ENCODE measurements around the gene C9orf85.
"Not testable (repeated sequence)": the region's sequence is repeated elsewhere in the genome, so short reads cannot be mapped to it uniquely, and the experiment has no call there.

Gene C9orf85

DNA sequence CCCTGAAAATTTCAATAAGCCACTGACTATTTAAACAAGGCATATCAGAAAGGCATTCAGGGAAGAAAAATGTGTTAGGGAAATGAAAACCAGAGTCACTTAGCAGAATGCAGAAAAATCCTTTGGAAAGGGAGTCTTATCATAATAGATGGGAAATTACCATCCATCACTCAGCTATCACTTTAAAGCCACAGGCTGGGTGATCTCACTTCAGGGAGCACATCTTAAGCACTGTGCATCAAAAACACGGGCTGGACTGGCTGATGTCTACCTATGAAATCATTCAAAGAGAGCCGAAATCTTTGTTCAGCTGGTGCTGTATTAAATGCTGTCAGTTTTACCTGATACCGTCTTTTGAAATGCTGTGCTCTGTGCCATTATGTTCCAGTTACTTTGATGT lies 75.5 kb downstream of the C9orf85 start:
- TF ChIP-seq POLR2A (IDR thresholded peaks at IDR 0.05; ENCODE audit: low read depth, low read length) (no peak), POLR2AphosphoS5 (IDR thresholded peaks at IDR 0.05; ENCODE audit: low read depth, low read length) (no peak), TAF1 (IDR thresholded peaks at IDR 0.05; ENCODE audit: borderline replicate concordance, low read depth, low read length) (no peak)
- no peak for DNase-seq (ENCODE audit: insufficient read length)
- no peak for FAIRE-seq

DNA sequence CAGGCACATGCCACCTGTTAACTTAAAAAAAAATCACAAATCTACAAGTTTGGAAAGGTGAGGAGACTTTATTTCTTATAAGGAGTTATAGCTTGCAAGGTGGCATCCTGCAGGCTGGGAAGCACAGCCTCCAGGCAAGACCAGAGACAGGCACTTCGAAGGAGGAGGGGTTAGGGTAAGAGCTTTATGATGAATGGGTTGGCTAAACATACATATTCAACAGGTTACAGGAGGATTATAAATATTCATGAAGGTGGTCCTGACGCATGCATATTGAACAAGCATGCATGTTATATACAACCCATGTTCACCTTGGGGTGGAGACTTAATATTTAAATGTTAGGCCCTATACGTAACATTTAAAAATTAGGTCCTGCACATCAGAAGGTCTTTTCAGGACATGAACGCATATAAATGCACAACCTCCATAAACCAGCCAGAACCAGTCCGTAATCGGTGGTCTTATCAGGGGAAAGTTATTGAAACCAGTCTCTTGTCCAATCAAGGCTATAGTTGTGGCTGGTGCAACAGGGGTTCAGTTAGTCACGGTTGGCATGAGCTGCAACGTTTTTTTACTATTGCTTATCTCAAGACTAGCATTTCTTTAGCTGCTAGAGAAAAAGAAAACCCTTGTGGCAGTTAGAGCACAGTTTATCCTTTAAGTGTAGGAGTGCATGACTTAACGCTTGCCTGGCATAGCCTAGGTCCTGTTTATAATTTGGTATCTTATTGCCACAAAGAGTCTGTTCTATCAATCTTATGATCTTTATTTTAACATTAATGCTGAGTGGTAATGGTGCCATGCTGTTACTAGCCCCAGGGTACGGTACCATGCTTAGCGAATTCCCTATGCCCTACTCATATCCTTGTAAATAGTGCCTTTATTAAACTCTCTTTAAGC lies 76.3 kb downstream of the C9orf85 start:
- FAIRE-seq (no peak), DNase-seq (ENCODE audit: insufficient read length) (no peak)
- TF ChIP-seq POLR2AphosphoS5 (IDR thresholded peaks at IDR 0.05; ENCODE audit: low read depth, low read length) (no peak), TAF1 (IDR thresholded peaks at IDR 0.05; ENCODE audit: borderline replicate concordance, low read depth, low read length) (no peak), POLR2A (IDR thresholded peaks at IDR 0.05; ENCODE audit: low read depth, low read length) (no peak)

DNA sequence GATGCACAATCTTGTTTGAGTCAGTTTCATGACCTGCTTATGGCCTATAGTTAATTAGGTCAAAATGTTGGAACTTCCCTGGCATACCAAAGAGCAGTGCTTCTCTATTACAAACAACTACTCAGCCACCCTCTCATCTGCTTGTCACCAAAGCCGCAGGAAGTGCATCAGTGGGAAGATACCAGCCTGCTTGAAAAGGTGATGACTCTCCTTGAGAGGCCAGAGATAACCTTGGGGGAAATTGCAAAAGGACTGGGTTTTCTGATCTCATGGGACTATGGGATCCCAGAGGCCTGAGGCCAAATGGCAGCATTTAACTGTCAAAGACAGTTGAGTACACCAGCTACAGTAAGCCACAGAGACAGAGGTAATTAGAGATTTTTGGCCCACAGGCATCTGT lies 79.0 kb downstream of the C9orf85 start:
- no peak for FAIRE-seq
- TF ChIP-seq POLR2A (IDR thresholded peaks at IDR 0.05; ENCODE audit: low read depth, low read length) = no peak

DNA sequence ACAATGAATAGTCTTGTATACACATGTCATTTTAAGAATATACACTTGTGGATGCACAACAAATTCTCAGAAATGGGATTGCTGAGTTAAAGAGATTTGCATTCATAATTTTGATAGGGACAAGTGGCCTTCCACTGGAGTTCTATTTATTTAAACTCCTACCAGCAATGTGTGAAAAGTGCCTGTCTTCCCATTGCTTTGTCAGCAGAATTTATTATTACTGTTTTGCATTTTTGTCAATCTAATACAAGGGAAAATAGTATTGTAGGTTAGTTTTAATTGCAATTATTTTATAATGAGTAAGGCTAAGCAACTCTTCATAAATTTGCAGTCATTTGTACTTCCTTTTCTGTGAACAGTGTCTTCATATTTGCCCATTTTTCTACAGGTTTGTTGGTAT lies 94.0 kb downstream of the C9orf85 start:
- FAIRE-seq (no peak), DNase-seq (ENCODE audit: insufficient read length) (no peak)
- TF ChIP-seq TAF1 (IDR thresholded peaks at IDR 0.05; ENCODE audit: borderline replicate concordance, low read depth, low read length) (no peak), POLR2A (IDR thresholded peaks at IDR 0.05; ENCODE audit: low read depth, low read length) (no peak), POLR2AphosphoS5 (IDR thresholded peaks at IDR 0.05; ENCODE audit: low read depth, low read length) (no peak)

More for the DNA sequence above, 79.0 kb downstream of the C9orf85 start:
- no peak for DNase-seq (ENCODE audit: insufficient read length)

DNA sequence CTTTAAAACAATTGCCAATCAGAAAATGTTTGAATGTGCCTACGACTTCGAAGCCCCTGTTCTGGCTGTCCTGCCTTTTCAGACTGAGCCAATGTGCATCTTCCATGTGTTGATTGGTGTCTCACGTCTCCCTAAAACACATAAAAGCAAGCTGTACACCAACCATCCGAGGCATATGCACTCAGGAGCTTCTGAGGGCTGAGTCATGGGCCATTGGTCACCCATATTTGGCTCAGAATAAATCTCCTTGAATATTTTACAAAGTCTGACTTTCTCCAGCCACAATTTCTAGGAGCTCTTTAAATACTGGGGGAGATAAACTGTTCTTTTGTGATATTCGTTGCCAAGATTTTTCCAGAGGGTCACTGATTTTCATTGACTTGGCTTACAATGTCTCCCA lies 95.1 kb downstream of the C9orf85 start:
- FAIRE-seq = no peak
- TF ChIP-seq POLR2A (IDR thresholded peaks at IDR 0.05; ENCODE audit: low read depth, low read length) = no peak
- TF ChIP-seq TAF1 (IDR thresholded peaks at IDR 0.05; ENCODE audit: borderline replicate concordance, low read depth, low read length) = no peak
- no peak for TF ChIP-seq POLR2AphosphoS5 (IDR thresholded peaks at IDR 0.05; ENCODE audit: low read depth, low read length)
- no peak for DNase-seq (ENCODE audit: insufficient read length)

DNA sequence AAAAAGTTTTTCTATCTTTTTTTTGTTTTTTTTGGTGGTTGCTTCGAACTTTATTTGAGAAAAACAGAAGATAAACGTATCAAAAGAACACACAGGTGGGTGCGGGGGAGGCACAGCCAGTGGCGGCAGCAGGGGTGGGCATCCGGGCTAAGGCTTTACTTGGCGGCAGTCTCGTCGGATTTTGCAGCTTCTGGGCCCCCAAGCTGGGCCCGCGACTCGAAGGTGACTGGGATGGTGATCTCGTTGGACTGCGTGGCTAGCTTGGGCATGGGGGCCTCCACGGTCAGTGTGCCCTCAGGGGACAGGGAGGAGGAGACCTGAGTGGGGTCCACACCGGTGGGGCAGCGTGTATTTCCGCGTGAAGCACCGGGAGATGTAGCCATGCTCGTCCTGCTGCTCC lies 96.3 kb downstream of the C9orf85 start:
- FAIRE-seq = not testable (repeated sequence)

DNA sequence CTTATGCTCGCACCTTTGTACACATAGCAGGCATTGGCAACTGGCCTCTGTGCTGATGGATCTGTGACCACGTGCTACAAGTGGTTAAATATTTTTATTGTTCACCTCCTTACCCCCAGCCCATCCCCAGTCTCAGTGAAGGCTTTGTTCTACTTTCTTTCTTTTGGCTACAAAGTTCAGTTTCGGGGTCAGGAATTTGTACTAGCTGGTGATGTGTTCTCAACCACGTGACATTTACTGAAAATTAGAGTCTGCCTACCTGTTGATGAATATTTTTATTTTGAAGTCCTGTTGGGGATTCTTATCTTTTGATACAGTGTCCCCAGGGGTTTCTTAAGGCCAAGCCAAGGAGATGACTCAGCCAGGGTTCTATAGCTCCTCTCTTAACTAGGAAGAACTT lies 101.2 kb downstream of the C9orf85 start:
- TF ChIP-seq POLR2A (IDR thresholded peaks at IDR 0.05; ENCODE audit: low read depth, low read length) (no peak), TAF1 (IDR thresholded peaks at IDR 0.05; ENCODE audit: borderline replicate concordance, low read depth, low read length) (no peak), POLR2AphosphoS5 (IDR thresholded peaks at IDR 0.05; ENCODE audit: low read depth, low read length) (no peak)
- DNase-seq (ENCODE audit: insufficient read length) (no peak), FAIRE-seq (no peak)

More for the DNA sequence above, 96.3 kb downstream of the C9orf85 start:
- DNase-seq (ENCODE audit: insufficient read length) = not testable (repeated sequence)

DNA sequence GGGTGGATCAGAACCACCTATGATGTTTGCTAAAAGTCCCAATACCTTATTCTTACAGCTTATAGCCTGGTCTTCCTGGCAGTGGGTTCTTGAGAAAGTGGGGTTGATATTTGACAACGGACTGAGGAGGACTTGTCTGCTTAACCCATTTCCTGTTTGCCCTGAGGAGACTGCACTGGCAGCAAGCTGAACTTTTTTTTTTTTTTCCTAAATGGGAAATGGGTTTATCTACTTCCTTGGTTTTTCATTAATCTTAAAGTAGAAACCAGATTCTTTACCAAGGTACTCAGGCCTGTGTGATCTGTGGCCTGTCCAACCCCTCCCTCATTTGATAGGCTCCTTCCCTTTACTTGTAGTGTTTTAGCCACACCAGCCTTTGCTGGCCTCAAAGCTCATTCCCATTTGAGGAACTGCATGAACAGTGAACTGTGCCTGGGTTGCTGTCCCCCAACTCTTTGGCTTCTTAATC lies 101.9 kb downstream of the C9orf85 start:
- TF ChIP-seq TAF1 (IDR thresholded peaks at IDR 0.05; ENCODE audit: borderline replicate concordance, low read depth, low read length) = no peak
- no peak for TF ChIP-seq POLR2A (IDR thresholded peaks at IDR 0.05; ENCODE audit: low read depth, low read length)
- TF ChIP-seq POLR2AphosphoS5 (IDR thresholded peaks at IDR 0.05; ENCODE audit: low read depth, low read length) = no peak
- FAIRE-seq (no peak), DNase-seq (ENCODE audit: insufficient read length) (no peak)

DNA sequence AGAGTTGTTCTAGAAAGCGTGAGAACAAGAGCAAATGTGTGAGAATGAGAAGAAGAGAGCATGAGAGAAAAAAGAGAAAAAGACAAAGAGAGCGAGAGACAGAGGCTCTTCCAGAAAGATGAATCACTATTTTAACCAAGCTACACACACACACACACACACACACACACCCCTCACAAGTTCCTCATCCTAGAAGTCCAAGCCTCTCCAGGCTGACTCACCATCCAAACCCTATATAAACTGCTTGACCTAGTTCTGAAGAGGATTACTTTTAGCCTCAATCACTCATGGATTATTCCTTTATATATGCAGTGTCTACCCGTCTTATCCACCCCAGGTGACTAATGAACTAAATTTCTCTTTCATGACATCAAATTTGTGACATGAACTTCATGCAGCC lies 111.4 kb downstream of the C9orf85 start:
- DNase-seq (ENCODE audit: insufficient read length) = no peak
- no peak for FAIRE-seq

More for the DNA sequence above, 111.4 kb downstream of the C9orf85 start:
- no peak for TF ChIP-seq POLR2A (IDR thresholded peaks at IDR 0.05; ENCODE audit: low read depth, low read length)
- TF ChIP-seq POLR2AphosphoS5 (IDR thresholded peaks at IDR 0.05; ENCODE audit: low read depth, low read length) = no peak
- TF ChIP-seq TAF1 (IDR thresholded peaks at IDR 0.05; ENCODE audit: borderline replicate concordance, low read depth, low read length) = no peak
